Hepatocyte (in vitro differentiated cells): Measurements from ENCODE around the gene NOB1. TPM values are rescaled to one million over a fixed set of nuclear protein-coding genes. Genes with fewer than 3 reads are reported as not detected.

Experiments
- DNase-seq: peaks from one replicate; pipeline ENCODE4 v3.0.0-alpha.2; 2016; ENCODE audit warnings: low spot score
- H2AFZ ChIP-seq: fragments of 200-600 bp; sonication (generic); 2 replicates; pipeline ENCODE4 v1.6.0; 2016; ENCODE audit warnings: antibody characterized with exemption, mild to moderate bottlenecking
- H3K27ac ChIP-seq: fragments of 200-600 bp; sonication (generic); 2 replicates; pipeline ENCODE4 v1.5.1; 2016; ENCODE audit warnings: mild to moderate bottlenecking
- H3K27me3 ChIP-seq: fragments of 200-600 bp; sonication (generic); 2 replicates; pipeline ENCODE4 v1.6.1; 2016
- H3K36me3 ChIP-seq: fragments of 200-600 bp; sonication (generic); replicated peaks from 2 replicates; pipeline ENCODE4 v1.5.1; 2016; ENCODE audit warnings: low read depth; ENCODE audit not compliant: insufficient read depth
- H3K4me1 ChIP-seq: fragments of 200-600 bp; sonication (generic); 2 replicates; pipeline ENCODE4 v1.5.1; 2016; ENCODE audit warnings: mild to moderate bottlenecking, moderate library complexity; ENCODE audit not compliant: insufficient read depth
- H3K4me2 ChIP-seq: fragments of 200-600 bp; sonication (generic); 2 replicates; pipeline ENCODE4 v1.6.0; 2016
- H3K4me3 ChIP-seq: fragments of 200-600 bp; sonication (generic); 2 replicates; pipeline ENCODE4 v1.5.1; 2016; ENCODE audit warnings: mild to moderate bottlenecking
- H3K79me2 ChIP-seq: fragments of 200-600 bp; sonication (generic); 2 replicates; pipeline ENCODE4 v1.6.0; 2017; ENCODE audit warnings: mild to moderate bottlenecking
- H3K9me2 ChIP-seq: fragments of 200-600 bp; sonication (generic); replicated peaks from 2 replicates; pipeline ENCODE4 v1.6.0; 2017; ENCODE audit warnings: mild to moderate bottlenecking; ENCODE audit not compliant: insufficient read depth
- H3K9me3 ChIP-seq: fragments of 200-600 bp; sonication (generic); 2 replicates; pipeline ENCODE4 v1.5.1; 2016; ENCODE audit warnings: low read depth, mild to moderate bottlenecking
- H4K20me1 ChIP-seq: fragments of 200-600 bp; sonication (generic); 2 replicates; pipeline ENCODE4 v1.6.0; 2016; ENCODE audit warnings: mild to moderate bottlenecking; ENCODE audit not compliant: insufficient read depth, poor library complexity, severe bottlenecking
- EZH2 ChIP-seq: fragments of 200-600 bp; sonication (generic); IDR thresholded peaks from 2 replicates; pipeline ENCODE4 v1.6.1; 2016; ENCODE audit warnings: antibody characterized with exemption, mild to moderate bottlenecking, borderline replicate concordance
- EZH2phosphoT487 ChIP-seq: fragments of 200-600 bp; sonication (generic); IDR thresholded peaks from one replicate; pipeline ENCODE4 v1.6.1; 2018; ENCODE audit warnings: antibody characterized with exemption, mild to moderate bottlenecking, low read depth, moderate library complexity; ENCODE audit not compliant: unreplicated experiment, severe bottlenecking
- WGBS: methylation state at CpG from one replicate; pipeline ENCODE4 v1.1.6; 2016; ENCODE audit warnings: low lambda C conversion rate; ENCODE audit errors: missing lambda C conversion rate; 5-methylcytosine and 5-hydroxymethylcytosine counted together
- polyA plus RNA-seq: library from polyadenylated mRNA; unstranded; fragments of >200 nt; fragmentation: Nextera tagmentation; extraction: Ambion mirVana; gene quantifications from 2 replicates; pipeline ENCODE4 v1.2.1, GENCODE V29; 2016
- total RNA-seq: library from RNA; depleted of rRNA; stranded (reverse); fragments of >200 nt; gene quantifications from 2 replicates; pipeline ENCODE4 v1.2.3, GENCODE V29; 2014
- TF ChIP-seq, protein P1 (sequence below): fragments of 200-600 bp; sonication (generic); IDR thresholded peaks from 2 replicates; pipeline ENCODE4 v1.5.1; 2016; ENCODE audit warnings: antibody characterized with exemption, mild to moderate bottlenecking; ENCODE audit not compliant: poor library complexity

Gene NOB1
- total and polyA plus RNA-seq, 2 experiments from 2014 or later: 23.9 to 25.1 TPM

DNA sequence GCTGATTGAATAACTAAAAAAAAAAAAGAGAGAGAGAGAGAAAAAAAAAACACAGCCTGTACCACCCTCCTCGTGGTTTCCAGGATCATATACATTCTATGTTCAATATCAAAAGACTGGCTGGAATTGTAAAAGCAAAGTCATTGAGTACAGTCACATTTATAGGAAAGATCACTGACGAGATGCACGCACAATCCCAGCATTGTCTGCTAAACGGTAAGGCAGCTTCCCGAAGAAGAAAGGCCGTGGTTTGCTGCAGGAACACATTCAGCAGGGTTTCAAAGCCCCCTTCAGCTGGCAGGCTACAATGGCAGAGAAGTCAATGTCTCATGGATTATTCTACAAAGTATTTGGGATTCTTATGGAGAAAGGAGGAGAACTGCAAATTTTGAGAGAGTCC is 37.7 kb downstream of the NOB1 start:
- Histone ChIP-seq H3K36me3 (no peaks in the 10 kb centered on the region), H3K4me1 (no peaks in the 10 kb centered on the region), H3K9me3 (no peaks in the 10 kb centered on the region), H3K79me2 (peaks cover 15% of the 10 kb centered on the region), H3K27me3 (no peaks in the 10 kb centered on the region), H2AFZ (no peak overlapping the region), H4K20me1 (no peaks in the 10 kb centered on the region), H3K9me2 (no peaks in the 10 kb centered on the region), H3K4me3 (no peak overlapping the region), H3K27ac (no peak overlapping the region), H3K4me2 (no peak overlapping the region)
- no peak for DNase-seq
- WGBS: 93% methylated on average over 6 of the region's 6 CpGs
- TF ChIP-seq EZH2: no peak

DNA sequence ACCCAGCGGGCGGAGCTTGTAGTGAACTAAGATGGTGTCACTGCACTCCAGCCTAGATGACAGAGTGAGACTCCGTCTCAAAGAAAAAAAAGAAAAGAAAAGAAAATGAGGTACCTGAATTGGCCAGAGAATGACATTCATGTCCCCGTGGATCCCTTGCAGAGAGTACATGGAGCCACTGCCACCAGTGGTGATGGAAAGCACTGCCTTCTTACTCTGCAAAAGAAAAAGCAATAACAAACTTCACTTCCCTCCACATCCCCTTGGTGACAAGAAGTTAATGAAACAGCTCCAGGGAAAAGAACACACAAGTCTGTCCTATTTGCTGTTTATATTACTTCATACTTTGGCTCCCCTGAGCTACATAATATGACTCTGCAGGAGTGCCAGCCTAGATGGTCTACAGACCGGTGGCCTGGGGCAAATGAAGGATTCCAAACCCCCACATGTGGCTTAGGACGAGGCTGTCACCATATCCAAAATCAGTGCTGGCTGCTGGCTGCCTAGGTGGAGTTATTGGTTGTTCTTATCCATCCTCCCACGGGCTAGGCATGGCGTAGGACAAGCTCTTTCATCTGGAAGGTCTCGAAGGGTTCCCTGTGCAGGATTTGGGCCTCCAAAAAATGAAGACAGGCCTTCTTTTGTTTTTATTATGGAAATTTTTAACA is 41.7 kb downstream of the NOB1 start:
- Histone ChIP-seq H3K9me3 (no peaks in the 10 kb centered on the region), H3K27me3 (no peaks in the 10 kb centered on the region), H3K27ac (no peak overlapping the region), H3K79me2 (no peaks in the 10 kb centered on the region), H2AFZ (no peak overlapping the region), H3K4me1 (no peaks in the 10 kb centered on the region), H3K4me2 (no peak overlapping the region), H3K4me3 (no peak overlapping the region), H3K36me3 (no peaks in the 10 kb centered on the region), H3K9me2 (no peaks in the 10 kb centered on the region), H4K20me1 (no peaks in the 10 kb centered on the region)
- TF ChIP-seq EZH2phosphoT487 (no peak), EZH2 (no peak)
- TF ChIP-seq, protein P1, sequence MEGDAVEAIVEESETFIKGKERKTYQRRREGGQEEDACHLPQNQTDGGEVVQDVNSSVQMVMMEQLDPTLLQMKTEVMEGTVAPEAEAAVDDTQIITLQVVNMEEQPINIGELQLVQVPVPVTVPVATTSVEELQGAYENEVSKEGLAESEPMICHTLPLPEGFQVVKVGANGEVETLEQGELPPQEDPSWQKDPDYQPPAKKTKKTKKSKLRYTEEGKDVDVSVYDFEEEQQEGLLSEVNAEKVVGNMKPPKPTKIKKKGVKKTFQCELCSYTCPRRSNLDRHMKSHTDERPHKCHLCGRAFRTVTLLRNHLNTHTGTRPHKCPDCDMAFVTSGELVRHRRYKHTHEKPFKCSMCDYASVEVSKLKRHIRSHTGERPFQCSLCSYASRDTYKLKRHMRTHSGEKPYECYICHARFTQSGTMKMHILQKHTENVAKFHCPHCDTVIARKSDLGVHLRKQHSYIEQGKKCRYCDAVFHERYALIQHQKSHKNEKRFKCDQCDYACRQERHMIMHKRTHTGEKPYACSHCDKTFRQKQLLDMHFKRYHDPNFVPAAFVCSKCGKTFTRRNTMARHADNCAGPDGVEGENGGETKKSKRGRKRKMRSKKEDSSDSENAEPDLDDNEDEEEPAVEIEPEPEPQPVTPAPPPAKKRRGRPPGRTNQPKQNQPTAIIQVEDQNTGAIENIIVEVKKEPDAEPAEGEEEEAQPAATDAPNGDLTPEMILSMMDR: no peak
- no peak for DNase-seq
- WGBS: 93% methylated on average over 9 of the region's 9 CpGs

DNA sequence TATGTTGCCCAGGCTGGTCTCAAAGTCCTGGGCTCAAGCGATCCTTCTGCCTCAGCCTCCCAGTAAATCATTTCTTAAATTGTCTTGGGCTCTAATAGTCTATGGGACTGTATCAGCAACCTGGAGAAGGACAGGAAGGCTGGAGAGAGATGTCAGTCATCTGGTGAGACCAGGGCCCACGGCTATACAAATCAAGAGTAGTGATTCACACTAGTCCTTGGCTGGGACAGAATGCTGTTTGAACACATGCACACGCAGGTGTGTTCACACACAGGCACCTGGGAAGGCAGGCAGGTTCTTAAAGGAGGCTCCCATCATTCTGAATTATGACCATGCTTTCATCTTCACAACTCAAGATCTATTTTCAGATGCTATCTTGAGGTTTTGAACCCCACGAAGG is 42.4 kb downstream of the NOB1 start:
- Histone ChIP-seq H3K9me2 (no peaks in the 10 kb centered on the region), H3K9me3 (no peaks in the 10 kb centered on the region), H2AFZ (no peak overlapping the region), H4K20me1 (no peaks in the 10 kb centered on the region), H3K36me3 (no peaks in the 10 kb centered on the region), H3K4me2 (no peak overlapping the region), H3K27me3 (no peaks in the 10 kb centered on the region), H3K79me2 (no peaks in the 10 kb centered on the region), H3K4me3 (no peak overlapping the region), H3K4me1 (no peaks in the 10 kb centered on the region), H3K27ac (no peak overlapping the region)
- no peak for DNase-seq
- WGBS: 96% methylated on average over 4 of the region's 4 CpGs
- TF ChIP-seq EZH2: no peak
- TF ChIP-seq EZH2phosphoT487: no peak
- TF ChIP-seq, protein P1: no peak

DNA sequence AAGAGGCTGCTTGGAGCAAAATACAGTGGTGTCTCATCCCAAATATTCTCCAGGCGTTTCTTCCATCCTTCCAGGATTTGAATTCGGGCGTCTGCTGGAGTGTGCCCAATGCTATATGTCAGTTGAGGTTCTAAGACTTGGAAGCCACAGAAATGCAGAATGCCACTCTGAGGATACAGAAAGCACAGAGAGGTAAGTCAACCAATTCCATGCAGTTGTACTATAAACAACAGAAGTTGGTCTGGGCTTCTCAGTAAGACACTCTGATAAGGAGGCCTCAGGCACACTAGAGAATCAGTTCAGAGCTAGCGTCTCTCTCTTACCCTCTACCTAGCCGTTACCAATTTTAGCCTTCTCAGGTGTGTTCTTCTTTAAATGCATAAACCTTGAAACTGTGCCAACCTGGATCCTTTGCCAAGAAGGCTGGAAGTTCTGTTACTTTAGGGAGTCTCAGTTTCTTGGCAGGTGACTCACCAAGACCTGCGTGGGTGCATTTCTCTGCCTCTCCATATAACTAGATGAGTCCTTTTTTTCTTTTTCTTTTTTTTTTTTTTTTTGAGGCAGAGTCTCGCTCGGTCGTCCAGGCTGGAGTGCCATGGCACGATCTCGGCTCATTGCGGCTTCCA is 43.5 kb downstream of the NOB1 start:
- TF ChIP-seq EZH2: no peak
- TF ChIP-seq, protein P1: no peak
- no peak for TF ChIP-seq EZH2phosphoT487
- WGBS: 95% methylated on average over 12 of the region's 12 CpGs
- no peaks in the 10 kb centered on the region for H3K9me2 ChIP-seq
- H4K20me1 ChIP-seq: no peaks in the 10 kb centered on the region
- H3K27ac ChIP-seq: no peak overlapping the region
- no peaks in the 10 kb centered on the region for H3K79me2 ChIP-seq
- H2AFZ ChIP-seq: no peak overlapping the region
- no peaks in the 10 kb centered on the region for H3K36me3 ChIP-seq
- no peaks in the 10 kb centered on the region for H3K27me3 ChIP-seq
- H3K4me3 ChIP-seq: no peak overlapping the region
- H3K4me2 ChIP-seq: no peak overlapping the region
- no peaks in the 10 kb centered on the region for H3K9me3 ChIP-seq
- H3K4me1 ChIP-seq: no peaks in the 10 kb centered on the region
- DNase-seq: no peak
